Keratinocyte (primary cell): ENCODE measurements around the gene CMPK2. TPM values are rescaled to one million over a fixed set of nuclear protein-coding genes. Genes with fewer than 3 reads are reported as not detected.

Experiments
- DNase-seq: peaks from one replicate; pipeline ENCODE4 v3.0.0-alpha.2; 2011; ENCODE audit warnings: low read depth, missing footprints, low spot score
- FAIRE-seq: peaks from 2 replicates; lab custom pipeline; 2011; peaks lifted over from hg19 to GRCh38; lab: Jason Lieb, UNC
- H2AFZ ChIP-seq: 2 replicates; pipeline ENCODE4 v1.6.0; 2012; ENCODE audit warnings: low read length, control low read depth, inconsistent platforms; ENCODE audit not compliant: control insufficient read depth
- H3K27ac ChIP-seq: 2 replicates; pipeline ENCODE4 v1.5.1; 2011; ENCODE audit warnings: low read length; ENCODE audit not compliant: control insufficient read depth, insufficient read depth
- H3K27me3 ChIP-seq: 3 replicates; pipeline ENCODE4 v1.6.0; 2011; ENCODE audit warnings: low read length; ENCODE audit not compliant: control insufficient read depth, insufficient read depth; ENCODE audit errors: extremely low read depth
- H3K36me3 ChIP-seq, 2 experiments: 2 replicates in 1 of 2; 3 replicates in 1 of 2; pipeline ENCODE4 v1.5.1; 2011; ENCODE audit warnings: low read length in 2 of 2, mild to moderate bottlenecking in 1 of 2; ENCODE audit not compliant: control insufficient read depth in 2 of 2, insufficient read depth in 2 of 2; ENCODE audit errors: extremely low read depth in 1 of 2
- H3K4me1 ChIP-seq: 3 replicates; pipeline ENCODE4 v1.5.1; 2011; ENCODE audit warnings: low read length; ENCODE audit not compliant: control insufficient read depth, insufficient read depth; ENCODE audit errors: extremely low read depth
- H3K4me2 ChIP-seq: 3 replicates; pipeline ENCODE4 v1.6.0; 2011; ENCODE audit warnings: low read depth, low read length; ENCODE audit not compliant: control insufficient read depth, insufficient read depth; ENCODE audit errors: extremely low read depth
- H3K4me3 ChIP-seq, 3 experiments: fragments of 200-600 bp in 1 of 3; sonication (generic) in 1 of 3; 2 replicates in 2 of 3; 3 replicates in 1 of 3; pipeline ENCODE4 v1.5.1; 2011 to 2016; ENCODE audit warnings: low read length in 3 of 3, mild to moderate bottlenecking in 3 of 3, control low read depth in 2 of 3, inconsistent platforms in 1 of 3, low read depth in 1 of 3, mixed read lengths in 1 of 3, mixed run types in 1 of 3, moderate library complexity in 1 of 3; ENCODE audit not compliant: control insufficient read depth in 2 of 3, insufficient read depth in 2 of 3; ENCODE audit errors: extremely low read depth in 1 of 3
- H3K79me2 ChIP-seq: 2 replicates; pipeline ENCODE4 v1.6.0; 2012; ENCODE audit warnings: low read length; ENCODE audit not compliant: control insufficient read depth, insufficient read depth
- H3K9ac ChIP-seq: 3 replicates; pipeline ENCODE4 v1.6.0; 2011; ENCODE audit warnings: low read length; ENCODE audit not compliant: control insufficient read depth, insufficient read depth; ENCODE audit errors: extremely low read depth
- H3K9me1 ChIP-seq: 3 replicates; pipeline ENCODE4 v1.6.0; 2011; ENCODE audit warnings: low read length; ENCODE audit not compliant: control insufficient read depth, insufficient read depth; ENCODE audit errors: extremely low read depth
- H3K9me3 ChIP-seq: 2 replicates; pipeline ENCODE4 v1.5.1; 2012; ENCODE audit warnings: low read depth, low read length; ENCODE audit not compliant: control insufficient read depth
- H4K20me1 ChIP-seq: 3 replicates; pipeline ENCODE4 v1.6.0; 2011; ENCODE audit warnings: low read length; ENCODE audit not compliant: control insufficient read depth, insufficient read depth; ENCODE audit errors: extremely low read depth
- EZH2 ChIP-seq: IDR thresholded peaks from one replicate; pipeline ENCODE4 v1.6.1; 2012; ENCODE audit warnings: inconsistent platforms, mild to moderate bottlenecking, low read length, moderate library complexity
- dilution Hi-C: fragments of 300-500 bp; cut with MboI; formaldehyde crosslinking; loops from one replicate; pipeline ENCODE4 v1.7.0; 2020; ENCODE audit warnings: low sequenced_read_pairs; ENCODE audit not compliant: extremely low pct_ligation_motif_present
- polyA plus RNA-seq, 5 experiments: library from polyadenylated mRNA; depleted of rRNA in 3 of 5; stranded (reverse) in 3 of 5; stranded (forward) in 1 of 5; unstranded in 1 of 5; fragments of >200 nt; gene quantifications; 1 replicate in 1 of 5; 2 replicates in 3 of 5; 3 replicates in 1 of 5; pipeline versions ENCODE4 v1.2.1 to v1.2.3, GENCODE V29; 2011 to 2012; ENCODE audit warnings: missing spikeins in 2 of 5, low read depth in 1 of 5, low replicate concordance in 1 of 5
- TF ChIP-seq, protein P1 (sequence below), 3 experiments: IDR thresholded peaks in 1 of 3; conservative IDR thresholded peaks in 1 of 3; optimal IDR thresholded peaks in 1 of 3; 2 replicates in 2 of 3; 3 replicates in 1 of 3; pipeline versions ENCODE3 to v1.5.1; 2011; ENCODE audit warnings: low read length in 3 of 3, mild to moderate bottlenecking in 3 of 3, moderate library complexity in 2 of 3, control low read depth in 1 of 3, inconsistent platforms in 1 of 3; ENCODE audit not compliant: insufficient read depth in 2 of 3; ENCODE audit errors: extremely low read depth in 1 of 3

Gene CMPK2
- polyA plus RNA-seq, 1 donor (not counting 4 experiments of a cell fraction or from before 2014, with no cell fraction given) = 1.5 TPM

DNA sequence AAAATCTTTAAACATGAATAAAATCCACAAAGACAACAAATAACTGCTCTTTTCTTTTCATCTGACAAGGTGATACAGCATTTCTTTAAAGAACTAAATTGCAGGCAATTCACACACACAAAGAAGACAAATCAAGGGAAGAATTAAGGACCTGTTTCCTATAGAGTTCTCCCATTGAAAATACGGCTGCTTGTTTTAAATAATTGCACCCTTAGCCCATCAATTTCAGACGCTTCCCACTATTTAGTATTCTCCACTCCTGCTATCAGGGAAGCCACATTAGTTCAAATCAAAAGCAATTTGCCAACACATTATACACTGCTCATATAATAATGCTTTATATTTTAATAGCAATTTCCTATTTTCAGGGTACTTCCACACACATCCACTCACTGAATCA lies 11.3 kb downstream of the CMPK2 start:
- H4K20me1 ChIP-seq = no peaks in the 10 kb centered on the region

DNA sequence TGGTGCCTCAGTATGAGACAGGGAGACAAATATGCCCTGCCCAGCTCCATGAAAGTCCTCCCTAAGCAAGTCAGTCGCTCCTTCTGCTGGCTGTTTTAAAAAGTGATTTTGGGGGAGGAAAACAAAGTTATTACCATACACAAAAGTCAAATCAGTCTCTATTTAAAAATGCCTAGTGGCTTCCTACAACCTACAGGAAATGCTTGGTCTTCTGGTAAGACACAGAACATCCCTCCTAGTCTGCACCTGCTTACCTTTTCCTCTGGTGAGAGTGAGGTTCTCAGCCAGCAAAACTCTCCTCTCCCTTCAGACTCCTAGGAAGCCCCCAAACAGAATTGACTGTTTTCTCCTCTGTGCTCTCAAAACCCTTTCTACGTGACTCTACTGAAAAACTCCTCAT lies 13.5 kb downstream of the CMPK2 start:
- Histone ChIP-seq H4K20me1 (no peaks in the 10 kb centered on the region), H3K4me1 (no peaks in the 10 kb centered on the region), H3K27me3 (no peaks in the 10 kb centered on the region), H3K36me3 (no peaks in the 10 kb centered on the region), H3K9me3 (no peaks in the 10 kb centered on the region), H3K27ac (no peak overlapping the region), H3K4me2 (no peak overlapping the region), H3K9ac (no peak overlapping the region), H3K4me3 (no peak overlapping the region), H2AFZ (no peak overlapping the region), H3K9me1 (no peaks in the 10 kb centered on the region), H3K79me2 (no peaks in the 10 kb centered on the region)
- TF ChIP-seq, protein P1, sequence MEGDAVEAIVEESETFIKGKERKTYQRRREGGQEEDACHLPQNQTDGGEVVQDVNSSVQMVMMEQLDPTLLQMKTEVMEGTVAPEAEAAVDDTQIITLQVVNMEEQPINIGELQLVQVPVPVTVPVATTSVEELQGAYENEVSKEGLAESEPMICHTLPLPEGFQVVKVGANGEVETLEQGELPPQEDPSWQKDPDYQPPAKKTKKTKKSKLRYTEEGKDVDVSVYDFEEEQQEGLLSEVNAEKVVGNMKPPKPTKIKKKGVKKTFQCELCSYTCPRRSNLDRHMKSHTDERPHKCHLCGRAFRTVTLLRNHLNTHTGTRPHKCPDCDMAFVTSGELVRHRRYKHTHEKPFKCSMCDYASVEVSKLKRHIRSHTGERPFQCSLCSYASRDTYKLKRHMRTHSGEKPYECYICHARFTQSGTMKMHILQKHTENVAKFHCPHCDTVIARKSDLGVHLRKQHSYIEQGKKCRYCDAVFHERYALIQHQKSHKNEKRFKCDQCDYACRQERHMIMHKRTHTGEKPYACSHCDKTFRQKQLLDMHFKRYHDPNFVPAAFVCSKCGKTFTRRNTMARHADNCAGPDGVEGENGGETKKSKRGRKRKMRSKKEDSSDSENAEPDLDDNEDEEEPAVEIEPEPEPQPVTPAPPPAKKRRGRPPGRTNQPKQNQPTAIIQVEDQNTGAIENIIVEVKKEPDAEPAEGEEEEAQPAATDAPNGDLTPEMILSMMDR (optimal IDR thresholded peaks at IDR 0.05 in 1 of 3, IDR thresholded peaks at IDR 0.05 in 1 of 3, conservative IDR thresholded peaks at IDR 0.05 in 1 of 3; ENCODE audit: extremely low read depth in 1 of 3, insufficient read depth in 2 of 3, low read length in 3 of 3) = no peak
- TF ChIP-seq EZH2 = no peak
- dilution Hi-C loops = no loop called here
- DNase-seq = no peak
- FAIRE-seq = no peak

More for the DNA sequence above, 11.3 kb downstream of the CMPK2 start:
- DNase-seq (no peak), FAIRE-seq (no peak)
- Histone ChIP-seq H2AFZ (no peak overlapping the region), H3K9me3 (no peaks in the 10 kb centered on the region), H3K4me2 (no peak overlapping the region), H3K4me3 (no peak overlapping the region), H3K27ac (no peak overlapping the region), H3K4me1 (no peaks in the 10 kb centered on the region), H3K9ac (no peak overlapping the region), H3K79me2 (no peaks in the 10 kb centered on the region), H3K27me3 (no peaks in the 10 kb centered on the region), H3K9me1 (no peaks in the 10 kb centered on the region), H3K36me3 (no peaks in the 10 kb centered on the region)
- TF ChIP-seq, protein P1 (optimal IDR thresholded peaks at IDR 0.05 in 1 of 3, IDR thresholded peaks at IDR 0.05 in 1 of 3, conservative IDR thresholded peaks at IDR 0.05 in 1 of 3; ENCODE audit: extremely low read depth in 1 of 3, insufficient read depth in 2 of 3, low read length in 3 of 3) = no peak
- TF ChIP-seq EZH2 = no peak
- dilution Hi-C loops = no loop called here
